NCI-H345 treated with DMSO at 0.1 percent for 48 hours (cell line): ENCODE data around the gene IL12A.

Experiments
- DNase-seq: peaks from one replicate; lab custom pipeline; 2025; ENCODE audit not compliant: unreplicated experiment; lab: John Stamatoyannopoulos, UW

The IL12A gene

DNA sequence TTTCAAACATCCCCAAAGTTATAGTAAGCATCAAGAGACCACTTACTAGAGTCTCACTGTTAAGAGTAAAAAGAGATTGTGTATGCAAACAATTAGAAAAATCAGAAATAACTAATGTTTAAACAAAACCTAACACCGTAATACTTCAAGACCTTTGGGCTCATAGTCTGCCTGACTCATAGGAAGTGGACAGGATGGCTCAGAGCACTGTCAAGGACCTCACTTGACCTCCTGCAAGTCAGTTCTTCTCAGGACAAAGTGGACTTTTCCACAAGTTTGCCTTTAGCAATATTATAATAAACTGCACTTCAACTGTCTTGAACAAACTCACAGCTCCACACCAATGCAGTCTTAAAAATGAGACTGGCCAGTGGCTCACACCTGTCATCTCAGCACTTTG, 34.8 kb downstream of the IL12A start:
- no peak for DNase-seq

DNA sequence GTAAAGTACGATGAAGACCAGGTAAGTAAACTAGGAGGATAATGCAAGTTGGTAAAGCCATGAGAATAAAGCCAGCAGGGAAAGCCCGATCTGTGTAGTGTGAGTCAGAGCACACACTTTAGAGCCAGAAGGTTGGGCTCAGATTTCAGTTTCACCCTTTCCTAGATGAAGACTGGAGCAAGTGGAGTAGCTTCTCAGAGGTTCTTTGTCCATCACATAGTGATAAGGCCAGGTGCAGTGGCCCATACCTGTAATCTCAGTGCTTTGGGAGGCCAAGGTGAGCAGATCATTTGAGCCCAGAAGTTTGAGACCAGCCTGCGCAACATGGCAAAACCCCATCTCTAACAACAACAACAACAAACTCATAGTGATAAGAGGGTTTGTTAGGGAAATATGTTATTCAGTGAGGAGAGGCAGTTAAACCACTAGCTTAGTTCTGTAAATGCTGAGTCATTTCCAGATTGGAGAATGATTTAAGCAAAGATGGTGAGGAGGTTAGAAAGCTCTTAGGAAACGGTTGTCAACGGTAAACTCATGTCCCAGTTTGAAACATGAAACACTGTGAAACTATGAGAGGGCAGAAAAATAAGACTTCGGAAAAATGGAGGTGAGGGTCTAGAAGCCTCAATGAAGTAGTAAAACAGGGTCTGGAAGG, 39.0 kb downstream of the IL12A start:
- DNase-seq = no peak

DNA sequence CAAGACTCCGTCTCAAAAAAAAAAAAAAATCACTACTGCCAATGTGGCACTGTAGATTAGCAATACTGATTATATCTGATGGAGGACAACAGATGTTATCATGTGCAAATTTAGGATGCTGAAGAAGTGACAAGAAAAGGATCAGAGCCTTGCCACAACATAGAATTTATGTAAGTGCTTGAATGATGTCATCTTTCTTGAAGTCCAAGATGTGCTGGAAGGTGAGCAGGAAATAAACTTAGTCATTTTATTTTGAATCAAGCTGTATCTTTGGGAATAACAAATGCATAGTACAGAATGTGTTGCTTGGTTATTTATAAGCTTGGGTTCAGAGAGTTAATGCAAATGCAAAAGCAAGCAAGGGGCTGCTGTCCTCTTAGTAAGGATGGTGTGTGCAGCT, 47.1 kb downstream of the IL12A start:
- DNase-seq = no peak

GRCh38 chr3:160038862-160039562, 50.4 kb downstream of the IL12A start:
- DNase-seq = no peak

GRCh38 chr3:160040181-160040580, 51.5 kb downstream of the IL12A start:
- no peak for DNase-seq

DNA sequence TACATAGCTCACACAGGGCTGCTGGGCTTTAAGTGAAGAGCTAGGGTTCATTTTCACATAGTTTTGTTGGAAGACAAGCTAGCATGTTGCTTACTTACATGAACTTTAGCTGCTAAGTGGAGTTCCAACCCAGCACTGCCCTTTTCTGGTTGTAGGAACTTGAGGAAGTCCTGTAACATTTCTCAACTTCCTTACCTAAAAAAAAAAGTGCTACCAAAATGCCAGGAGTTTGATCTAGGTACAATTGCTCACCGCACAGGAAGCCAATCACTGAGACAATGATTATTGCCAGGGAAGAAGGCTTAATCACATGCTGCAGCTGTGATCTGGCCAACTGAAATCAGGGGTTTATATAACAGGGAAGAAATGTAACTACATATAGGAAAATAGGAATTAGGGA, 52.8 kb downstream of the IL12A start:
- DNase-seq = no peak

GRCh38 chr3:160044121-160044520, 55.5 kb downstream of the IL12A start:
- DNase-seq = no peak
